Stimulated activated CD8-positive, alpha-beta memory T cell treated with anti-CD3 and anti-CD28 coated beads, Interleukin-15, amount 100 ng/mL, for 24 hours (primary cell): ENCODE results near the gene FGGY.
"Not testable (repeated sequence)": the region's sequence is repeated elsewhere in the genome, so short reads cannot be mapped to it uniquely, and the experiment has no call there.

Source experiments
- DNase-seq: peaks from one replicate; pipeline ENCODE4 v3.0.0-alpha.2; 2020; ENCODE audit warnings: low read depth

FGGY gene

DNA sequence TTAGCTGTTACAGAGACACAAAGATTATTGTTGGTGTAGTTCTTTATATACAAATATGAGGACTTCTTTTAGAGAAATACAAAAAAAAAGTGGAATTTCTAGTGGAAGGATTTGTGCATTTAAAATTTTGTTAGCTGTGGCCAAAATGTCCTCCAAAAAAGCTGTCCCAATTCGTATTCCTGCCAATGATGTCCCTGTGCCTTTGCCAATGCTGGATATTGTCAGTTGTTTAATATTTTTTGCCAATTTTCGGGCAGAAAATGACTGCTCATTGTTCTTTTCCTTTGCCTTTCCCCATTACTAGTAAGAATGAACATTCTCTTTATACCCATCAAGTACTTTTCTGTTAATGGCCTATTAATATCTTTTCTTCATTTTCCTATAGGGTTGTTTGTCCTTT lies 407.8 kb downstream of the FGGY start:
- no peak for DNase-seq

- DNase-seq = no peak
Measured at GRCh38 chr1:59705466-59706302, 408.8 kb downstream of the FGGY start.

DNA sequence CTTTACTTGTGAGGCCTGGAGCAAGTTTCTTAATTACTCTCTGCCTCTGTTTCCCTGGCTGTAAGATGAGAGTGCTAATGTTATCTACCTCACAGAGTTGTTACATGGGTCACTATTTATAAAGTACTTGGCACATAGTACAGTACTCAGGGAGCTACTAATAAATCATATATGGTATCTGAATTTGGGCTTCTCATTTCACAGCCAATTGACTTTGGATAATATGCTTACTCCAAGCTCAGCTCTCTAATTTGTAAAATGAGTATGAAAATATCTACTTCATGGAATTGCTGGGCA lies 409.4 kb downstream of the FGGY start:
- DNase-seq = no peak

DNA sequence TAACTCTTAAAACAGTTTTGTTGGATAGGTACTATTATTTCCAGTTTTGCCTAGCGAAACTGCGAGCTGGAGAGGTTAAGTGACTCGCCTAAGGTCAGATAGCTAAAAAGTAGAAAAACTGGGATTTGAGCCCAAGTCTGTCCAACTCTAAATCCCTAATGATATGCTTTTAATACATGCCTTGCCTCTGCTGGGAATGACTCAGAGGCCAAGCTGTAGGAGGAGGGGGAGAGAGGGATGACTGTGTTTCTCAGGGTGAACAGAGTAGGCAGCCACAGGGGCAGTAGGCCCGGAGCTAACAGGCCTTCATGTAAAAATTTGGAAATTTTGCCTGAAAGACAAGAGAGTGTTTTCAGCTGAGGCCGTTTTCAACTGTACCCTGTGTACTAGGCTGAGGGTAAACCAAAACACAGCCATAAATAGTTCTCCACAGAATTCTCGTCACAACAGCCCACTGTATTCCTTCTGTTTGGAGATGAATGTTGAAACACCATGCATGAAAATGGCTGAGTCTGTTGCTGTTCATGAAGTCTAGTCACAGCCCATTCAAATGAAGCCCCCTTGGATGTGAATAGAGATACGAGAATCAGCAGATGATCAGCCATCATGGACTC lies 410.4 kb downstream of the FGGY start:
- DNase-seq = no peak

DNA sequence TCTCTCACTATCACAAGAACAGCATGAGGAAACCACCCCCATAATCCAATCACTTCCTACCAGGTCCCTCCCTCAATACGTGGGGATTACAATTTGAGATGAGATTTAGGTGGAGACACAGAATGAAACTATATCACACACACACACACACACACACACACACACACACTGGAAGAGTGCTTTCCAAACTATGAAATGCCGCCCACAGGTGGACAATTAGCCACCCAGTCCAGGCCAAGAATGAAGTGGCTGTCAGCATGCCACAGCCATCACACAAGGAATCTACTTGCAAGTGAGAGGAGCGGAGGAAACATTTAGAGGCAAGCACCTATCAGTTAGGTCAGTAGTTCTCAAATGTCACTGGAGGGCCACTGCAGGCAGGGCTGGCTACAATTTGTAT lies 412.4 kb downstream of the FGGY start:
- no peak for DNase-seq

DNA sequence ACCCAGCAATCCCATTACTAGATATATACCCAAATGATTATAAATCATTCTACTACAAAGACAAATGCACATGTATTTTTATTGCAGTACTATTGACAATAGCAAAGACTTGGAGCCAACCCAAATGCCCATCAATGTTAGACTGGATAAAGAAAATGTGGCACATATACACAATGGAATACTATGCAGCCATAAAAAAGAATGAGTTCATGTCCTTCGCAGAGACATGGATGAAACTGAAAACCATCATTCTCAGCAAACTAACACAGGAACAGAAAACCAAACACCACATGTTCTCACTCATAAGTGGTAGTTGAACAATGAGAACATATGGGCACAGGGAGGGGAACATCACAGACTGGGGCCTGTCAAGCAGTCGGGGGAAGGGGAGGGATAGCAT lies 414.0 kb downstream of the FGGY start:
- not testable (repeated sequence) for DNase-seq

- no peak for DNase-seq
Measured at GRCh38 chr1:59714219-59714618, 417.3 kb downstream of the FGGY start.

DNA sequence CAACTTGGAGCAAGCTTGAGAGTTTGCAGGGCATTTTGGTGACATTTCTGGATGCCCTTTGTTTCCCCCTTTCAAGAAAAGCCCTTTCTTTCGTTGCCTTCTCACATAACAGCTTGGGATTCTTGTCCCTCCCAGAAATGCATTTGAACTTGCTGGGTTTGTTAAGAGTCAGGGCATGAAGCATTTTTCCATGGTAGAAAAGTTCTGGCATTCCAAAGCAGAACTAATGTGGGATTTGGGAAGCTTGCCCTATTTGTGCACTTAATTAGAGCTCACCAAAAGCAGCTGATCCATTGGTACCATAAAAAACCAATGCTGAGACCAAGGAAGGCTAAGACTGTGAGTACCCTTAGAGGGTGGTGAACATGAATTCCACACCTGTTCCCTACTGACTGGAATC lies 418.1 kb downstream of the FGGY start:
- DNase-seq = no peak

DNA sequence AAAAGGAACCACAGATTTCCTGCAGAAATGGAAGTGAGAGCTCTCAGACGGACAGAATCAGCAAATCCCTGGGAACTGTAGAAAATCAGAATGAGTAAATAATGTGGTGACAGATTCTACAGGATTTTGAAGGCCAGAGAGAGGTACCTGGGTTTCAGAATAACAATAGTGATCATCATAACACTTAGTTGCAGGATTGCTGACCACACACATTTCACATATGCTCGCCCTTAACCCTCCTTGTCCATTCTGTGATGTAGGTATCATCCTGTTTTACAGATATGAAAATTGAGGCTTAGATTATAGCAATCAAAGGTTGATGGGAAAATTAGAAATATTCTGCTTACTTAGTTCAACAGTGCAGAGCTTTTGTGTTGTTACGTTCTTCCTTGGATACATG lies 419.9 kb downstream of the FGGY start:
- no peak for DNase-seq

- no peak for DNase-seq
Measured at GRCh38 chr1:59718064-59718988, 421.4 kb downstream of the FGGY start.

DNA sequence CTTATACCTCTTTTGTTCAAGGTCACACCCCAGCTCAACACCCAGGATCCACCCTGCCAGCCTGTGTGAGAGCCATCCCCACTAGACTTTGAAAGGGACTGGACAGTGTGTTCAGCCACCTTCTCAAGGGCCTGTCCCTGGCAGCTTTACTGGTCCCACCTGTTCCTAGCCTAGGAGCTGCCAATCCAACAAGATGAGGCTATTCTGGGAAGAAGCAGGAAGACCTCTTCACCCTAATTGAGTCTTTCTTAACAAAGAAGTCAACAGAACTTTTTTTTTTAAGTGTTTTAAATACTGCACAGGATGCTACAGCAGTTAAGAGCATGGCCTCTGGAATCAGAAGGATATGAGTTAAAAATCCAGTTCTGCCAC lies 422.1 kb downstream of the FGGY start:
- DNase-seq = no peak

DNA sequence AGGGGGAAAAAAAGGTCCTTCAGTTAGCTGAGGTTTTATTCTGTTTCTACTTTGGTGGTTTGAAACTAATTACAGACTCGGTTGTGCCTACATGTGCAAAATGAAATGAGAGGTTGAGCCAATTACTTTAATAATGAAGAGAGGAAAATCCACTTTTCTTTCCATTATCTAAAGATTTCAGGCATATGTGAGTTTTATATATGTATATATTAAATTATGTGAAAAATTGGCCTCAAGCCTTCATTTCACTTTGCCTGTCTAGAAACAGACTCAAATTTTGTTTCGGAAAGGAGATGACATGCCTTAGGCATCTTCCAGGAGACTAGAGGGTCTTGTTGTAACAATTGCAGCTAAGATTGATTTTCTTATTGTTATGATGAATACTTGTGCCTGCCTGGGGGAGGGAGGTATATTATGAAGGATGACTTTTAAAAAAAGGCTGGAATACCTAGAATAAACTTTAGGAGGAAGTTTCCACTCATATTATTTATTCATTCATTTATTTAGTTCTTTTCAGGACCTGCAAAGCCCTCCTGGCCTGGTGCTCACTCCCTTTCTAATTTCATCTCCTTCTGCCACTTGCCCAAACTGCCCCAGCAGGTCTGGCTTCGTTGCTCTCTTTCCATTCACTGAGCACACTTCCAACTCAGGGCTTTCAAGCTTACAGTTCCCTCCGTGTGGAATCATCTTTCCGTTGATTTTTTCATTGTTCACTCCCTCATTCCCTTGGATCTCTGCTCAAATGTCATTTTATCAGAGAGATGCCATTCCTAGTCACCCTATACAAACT lies 423.6 kb downstream of the FGGY start:
- no peak for DNase-seq

DNA sequence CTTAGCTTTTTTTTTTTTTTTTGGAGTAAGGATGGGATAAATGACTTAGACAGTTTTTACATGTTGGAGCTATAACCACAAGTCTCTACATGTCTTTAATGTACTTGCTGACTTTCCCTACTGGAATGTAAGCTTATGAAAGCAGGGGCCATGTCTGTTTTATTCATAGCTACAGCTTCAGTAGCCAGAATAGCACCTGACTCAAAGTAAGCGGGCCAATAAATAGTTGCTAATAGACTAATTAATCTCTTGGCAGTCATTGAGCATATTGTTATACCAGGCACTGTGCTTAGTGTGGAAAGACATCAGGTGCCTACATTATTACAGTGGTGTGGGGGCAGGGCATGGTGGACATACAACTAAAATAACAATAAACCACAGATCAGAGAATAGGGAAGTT lies 433.4 kb downstream of the FGGY start:
- DNase-seq = no peak

GRCh38 chr1:59730759-59731478 lies 434.0 kb downstream of the FGGY start:
- no peak for DNase-seq

DNA sequence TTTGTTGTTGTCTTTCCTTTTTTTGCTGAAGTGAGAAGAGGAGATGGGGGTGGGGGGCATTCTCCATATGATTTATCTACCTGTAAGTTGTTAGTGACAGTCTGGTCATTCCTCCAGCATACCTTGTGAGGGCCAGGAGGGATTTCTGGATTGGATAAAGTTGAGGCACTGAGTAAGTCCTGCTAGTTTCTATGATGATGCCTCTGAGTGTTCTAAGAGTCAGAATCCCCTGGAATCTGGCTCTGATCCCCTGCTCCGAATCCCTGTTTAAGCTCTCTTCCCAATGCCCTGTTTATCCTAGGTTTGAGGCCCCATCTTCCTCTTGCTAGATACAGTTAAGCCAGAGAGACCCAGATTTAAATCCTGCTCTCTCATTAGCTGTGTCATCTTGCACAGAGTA lies 434.7 kb downstream of the FGGY start:
- no peak for DNase-seq

- DNase-seq = no peak
Measured at GRCh38 chr1:59732214-59732955, 435.5 kb downstream of the FGGY start.

DNA sequence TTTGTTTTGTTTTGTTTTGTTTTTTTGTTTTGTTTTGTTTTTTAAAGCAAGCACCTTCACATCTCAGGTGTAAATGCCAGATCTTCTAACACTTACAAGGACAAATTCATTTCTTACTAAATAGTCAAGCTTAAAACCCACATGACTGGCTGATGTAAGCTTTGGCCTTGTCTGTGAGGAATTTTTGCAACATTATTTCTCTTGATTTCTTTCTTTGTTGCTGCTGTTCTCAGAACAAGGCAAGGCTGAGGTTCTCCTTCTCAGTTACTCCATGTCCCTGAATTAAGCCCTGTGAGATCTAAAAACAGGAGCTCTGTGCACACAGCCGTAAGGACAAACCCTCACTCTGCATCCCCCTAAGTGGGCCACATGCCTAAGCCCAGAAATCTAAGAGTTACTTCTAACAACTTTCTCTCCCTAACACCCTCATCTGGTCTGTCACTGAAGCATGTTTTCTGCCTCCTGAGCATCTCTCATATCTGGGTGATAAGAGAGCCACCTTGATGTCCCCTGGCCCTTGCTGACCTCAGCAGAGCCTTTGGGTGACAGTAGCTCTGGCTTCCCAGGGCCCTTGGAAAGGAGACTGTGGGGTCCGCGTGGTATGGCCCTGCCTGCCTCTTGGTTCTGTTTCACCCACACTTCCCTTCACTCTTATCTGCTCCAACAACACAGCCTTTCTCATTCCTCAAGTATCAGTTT lies 436.7 kb downstream of the FGGY start:
- DNase-seq = no peak

DNA sequence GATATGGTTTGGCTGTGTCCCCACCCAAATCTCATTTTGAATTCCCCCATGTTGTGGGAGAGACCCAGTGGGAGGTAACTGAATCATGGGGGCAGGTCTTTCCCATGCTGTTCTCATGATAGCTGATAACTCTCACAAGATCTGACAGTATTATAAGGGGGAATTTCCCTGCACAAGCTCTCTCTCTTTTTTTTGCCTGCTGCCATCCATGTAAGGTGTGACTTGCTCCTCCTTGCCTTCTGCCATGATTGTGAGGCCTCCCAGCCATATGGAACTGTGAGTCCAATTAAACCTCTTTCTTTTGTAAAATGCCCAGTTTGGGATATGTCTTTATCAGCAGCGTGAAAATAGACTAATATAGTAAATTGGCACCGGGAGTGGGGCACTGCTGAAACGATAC lies 439.0 kb downstream of the FGGY start:
- not testable (repeated sequence) for DNase-seq

- no peak for DNase-seq
Measured at GRCh38 chr1:59736744-59737143, 439.9 kb downstream of the FGGY start.

GRCh38 chr1:59737638-59738037 lies 440.7 kb downstream of the FGGY start:
- no peak for DNase-seq
